ENCODE measurements around the gene MUC6. TPM values are rescaled to one million over a fixed set of nuclear protein-coding genes. Genes with fewer than 3 reads are reported as not detected.

The MUC6 gene
- total and polyA plus RNA-seq, 9 of the 15 experiments (the other 6 are each of a cell fraction or from before 2014, with no cell fraction given) = not detected

- TF ChIP-seq ZNF224 (CRISPR knock-in tag; IDR thresholded peaks at IDR 0.05) (no peak), SMAD1 (IDR thresholded peaks at IDR 0.05; ENCODE audit: low read depth, low read length, partially characterized antibody) (no peak), CHCHD3 (CRISPR knock-in tag; IDR thresholded peaks at IDR 0.05) (no peak), CTBP1 (IDR thresholded peaks at IDR 0.05; ENCODE audit: borderline replicate concordance) (no peak), PHB (CRISPR knock-in tag; IDR thresholded peaks at IDR 0.05) (no peak)
- TF ChIP-seq, protein P1, sequence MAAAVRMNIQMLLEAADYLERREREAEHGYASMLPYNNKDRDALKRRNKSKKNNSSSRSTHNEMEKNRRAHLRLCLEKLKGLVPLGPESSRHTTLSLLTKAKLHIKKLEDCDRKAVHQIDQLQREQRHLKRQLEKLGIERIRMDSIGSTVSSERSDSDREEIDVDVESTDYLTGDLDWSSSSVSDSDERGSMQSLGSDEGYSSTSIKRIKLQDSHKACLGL (CRISPR knock-in tag; IDR thresholded peaks at IDR 0.05; ENCODE audit: borderline replicate concordance, poor library complexity, severe bottlenecking) = no peak
- TF ChIP-seq, protein P2, sequence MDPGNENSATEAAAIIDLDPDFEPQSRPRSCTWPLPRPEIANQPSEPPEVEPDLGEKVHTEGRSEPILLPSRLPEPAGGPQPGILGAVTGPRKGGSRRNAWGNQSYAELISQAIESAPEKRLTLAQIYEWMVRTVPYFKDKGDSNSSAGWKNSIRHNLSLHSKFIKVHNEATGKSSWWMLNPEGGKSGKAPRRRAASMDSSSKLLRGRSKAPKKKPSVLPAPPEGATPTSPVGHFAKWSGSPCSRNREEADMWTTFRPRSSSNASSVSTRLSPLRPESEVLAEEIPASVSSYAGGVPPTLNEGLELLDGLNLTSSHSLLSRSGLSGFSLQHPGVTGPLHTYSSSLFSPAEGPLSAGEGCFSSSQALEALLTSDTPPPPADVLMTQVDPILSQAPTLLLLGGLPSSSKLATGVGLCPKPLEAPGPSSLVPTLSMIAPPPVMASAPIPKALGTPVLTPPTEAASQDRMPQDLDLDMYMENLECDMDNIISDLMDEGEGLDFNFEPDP (CRISPR knock-in tag; IDR thresholded peaks at IDR 0.05) = no peak
- TF ChIP-seq, protein P3, sequence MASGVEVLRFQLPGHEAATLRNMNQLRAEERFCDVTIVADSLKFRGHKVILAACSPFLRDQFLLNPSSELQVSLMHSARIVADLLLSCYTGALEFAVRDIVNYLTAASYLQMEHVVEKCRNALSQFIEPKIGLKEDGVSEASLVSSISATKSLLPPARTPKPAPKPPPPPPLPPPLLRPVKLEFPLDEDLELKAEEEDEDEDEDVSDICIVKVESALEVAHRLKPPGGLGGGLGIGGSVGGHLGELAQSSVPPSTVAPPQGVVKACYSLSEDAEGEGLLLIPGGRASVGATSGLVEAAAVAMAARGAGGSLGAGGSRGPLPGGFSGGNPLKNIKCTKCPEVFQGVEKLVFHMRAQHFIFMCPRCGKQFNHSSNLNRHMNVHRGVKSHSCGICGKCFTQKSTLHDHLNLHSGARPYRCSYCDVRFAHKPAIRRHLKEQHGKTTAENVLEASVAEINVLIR (CRISPR knock-in tag; IDR thresholded peaks at IDR 0.05) = no peak
Observed at GRCh38 chr11:985848-986247, 50.7 kb downstream of the MUC6 start (continued).

GRCh38 chr11:985406-985805, 51.1 kb downstream of the MUC6 start:
- H3K9me1 ChIP-seq (ENCODE audit: control insufficient read depth, insufficient read depth, low read length) = no peaks in the 10 kb centered on the region
- H3K9ac ChIP-seq (ENCODE audit: insufficient read depth in 1 of 2, low read depth in 2 of 2, low read length in 2 of 2) = no peak overlapping the region
- intact Hi-C loops (cut with micrococcal nuclease) = no loop called here
- POLR2A ChIA-PET = no interaction called here
- H3K79me2 ChIP-seq (ENCODE audit: control insufficient read depth, insufficient read depth, low read length) = no peaks in the 10 kb centered on the region
- H3K4me3 ChIP-seq = no peak overlapping the region
- in situ Hi-C loops (cut with MboI) = no loop called here
- H3K9me3 ChIP-seq (replicated peaks; ENCODE audit: control insufficient read depth, insufficient read depth, low read depth, low read length) = no peaks in the 10 kb centered on the region
- H3K27ac ChIP-seq (ENCODE audit: extremely low read depth, low read depth, low read length) = no peak overlapping the region
- no peak overlapping the region for H2AFZ ChIP-seq (ENCODE audit: low read depth, low read length)
- no peak for ATAC-seq
- FAIRE-seq = no peak
- H3K4me1 ChIP-seq (replicated peaks in 1 of 2; ENCODE audit: control insufficient read depth in 2 of 2, insufficient read depth in 2 of 2, low read length in 2 of 2) = peaks cover 0 to 6% of the 10 kb centered on the region in 2 experiments; a peak in 1 of 5 replicates
- no peaks in the 10 kb centered on the region for H3K27me3 ChIP-seq (ENCODE audit: control insufficient read depth in 2 of 2, insufficient read depth in 2 of 2, low read length in 2 of 2)
- WGBS (ENCODE audit: insufficient coverage, low coverage, missing lambda C conversion rate) = 96% methylated on average over 20 of the region's 21 CpGs
- BruUV-seq (replicated peaks) = no TSS peak
- peaks cover 68% of the 10 kb centered on the region; the same call in 2 of the 3 replicates for H3K36me3 ChIP-seq (ENCODE audit: control insufficient read depth, insufficient read depth, low read length)
- no peaks in the 10 kb centered on the region for H4K20me1 ChIP-seq (replicated peaks; ENCODE audit: control insufficient read depth, insufficient read depth, low read length)
- no peak for DNase-seq (ENCODE audit: extremely low read depth in 1 of 4, low spot score in 3 of 4)
- no peak overlapping the region for H3K4me2 ChIP-seq (ENCODE audit: insufficient read depth, low read length)
- CTCF ChIA-PET (ENCODE audit: low intra/inter-chr PET ratio) = no interaction called here
- TF ChIP-seq KLF1 (tag; IDR thresholded peaks at IDR 0.05) (no peak), ZNF354B (CRISPR knock-in tag; IDR thresholded peaks at IDR 0.05) (no peak), CCNT2 (IDR thresholded peaks at IDR 0.05; ENCODE audit: borderline replicate concordance, extremely low read depth, insufficient read length, low read depth, low read length) (no peak), NEUROD1 (IDR thresholded peaks at IDR 0.05; ENCODE audit: borderline replicate concordance, low read depth, low read length, partially characterized antibody) (no peak), CTCFL (IDR thresholded peaks at IDR 0.05; ENCODE audit: borderline replicate concordance, insufficient read depth, low read depth, low read length, poor library complexity, severe bottlenecking) (no peak), RNF219 (CRISPR knock-in tag; IDR thresholded peaks at IDR 0.05) (no peak)

Measured in K562 (cell line).